ENCODE measurements around the gene ABCA5. TPM values are rescaled to one million over a fixed set of nuclear protein-coding genes. Genes with fewer than 3 reads are reported as not detected.

ABCA5 gene
- total and polyA plus RNA-seq, 2 of the 13 experiments (the other 11 are each of a cell fraction or from before 2014, with no cell fraction given): 9.7 to 10.1 TPM

GRCh38 chr17:69235338-69236058, 91.4 kb downstream of the ABCA5 start (continued):
- no peak for TF ChIP-seq BATF2 (CRISPR knock-in tag; IDR thresholded peaks at IDR 0.05)
- no peak for TF ChIP-seq ZNF639 (CRISPR knock-in tag; conservative IDR thresholded peaks at IDR 0.05)
- TF ChIP-seq SP1 (IDR thresholded peaks at IDR 0.05): no peak
- no peak for TF ChIP-seq SP1 (CRISPR knock-in tag; IDR thresholded peaks at IDR 0.05)
- no peak for TF ChIP-seq ZSCAN25 (CRISPR knock-in tag; IDR thresholded peaks at IDR 0.05)
- peak; percentile 97 for TF ChIP-seq ZNF572 (CRISPR knock-in tag; IDR thresholded peaks at IDR 0.05)
- no peak for TF ChIP-seq KDM5B (CRISPR knock-in tag; IDR thresholded peaks at IDR 0.05; ENCODE audit: borderline replicate concordance)
- no peak; the same call in 1 of the 2 replicates for TF ChIP-seq MEF2D (CRISPR knock-in tag; IDR thresholded peaks at IDR 0.05)
- TF ChIP-seq PREB (CRISPR knock-in tag; IDR thresholded peaks at IDR 0.05): no peak
- TF ChIP-seq KDM2A (CRISPR knock-in tag; IDR thresholded peaks at IDR 0.05; ENCODE audit: borderline replicate concordance, low read depth): peak; percentile 55; the same call in 1 of the 2 replicates
- no peak for TF ChIP-seq MTERF4 (CRISPR knock-in tag; IDR thresholded peaks at IDR 0.05)
- no peak for TF ChIP-seq AGO1 (IDR thresholded peaks at IDR 0.05; ENCODE audit: low read depth, low read length, poor library complexity, severe bottlenecking)
- no peak for TF ChIP-seq ZNF282 (IDR thresholded peaks at IDR 0.05; ENCODE audit: partially characterized antibody)
- TF ChIP-seq ZNF563 (CRISPR knock-in tag; IDR thresholded peaks at IDR 0.05): no peak
- no peak for TF ChIP-seq ZNF557 (CRISPR knock-in tag; IDR thresholded peaks at IDR 0.05)
- no peak for TF ChIP-seq CEBPB (IDR thresholded peaks at IDR 0.05; ENCODE audit: borderline replicate concordance, low read depth, low read length)
- TF ChIP-seq PCBP1 (IDR thresholded peaks at IDR 0.05; ENCODE audit: borderline replicate concordance, low read depth, low read length): no peak
- no peak for TF ChIP-seq ZSCAN22 (CRISPR knock-in tag; IDR thresholded peaks at IDR 0.05)
- no peak for TF ChIP-seq PHF20 (CRISPR knock-in tag; IDR thresholded peaks at IDR 0.05)
- TF ChIP-seq NR2C2 (CRISPR knock-in tag; IDR thresholded peaks at IDR 0.05; ENCODE audit: borderline replicate concordance): no peak
